ENCODE measurements around the gene TMC3. TPM values are rescaled to one million over a fixed set of nuclear protein-coding genes. Genes with fewer than 3 reads are reported as not detected.

The TMC3 gene
- total RNA-seq, 1 experiment from 2014 or later = not detected

DNA sequence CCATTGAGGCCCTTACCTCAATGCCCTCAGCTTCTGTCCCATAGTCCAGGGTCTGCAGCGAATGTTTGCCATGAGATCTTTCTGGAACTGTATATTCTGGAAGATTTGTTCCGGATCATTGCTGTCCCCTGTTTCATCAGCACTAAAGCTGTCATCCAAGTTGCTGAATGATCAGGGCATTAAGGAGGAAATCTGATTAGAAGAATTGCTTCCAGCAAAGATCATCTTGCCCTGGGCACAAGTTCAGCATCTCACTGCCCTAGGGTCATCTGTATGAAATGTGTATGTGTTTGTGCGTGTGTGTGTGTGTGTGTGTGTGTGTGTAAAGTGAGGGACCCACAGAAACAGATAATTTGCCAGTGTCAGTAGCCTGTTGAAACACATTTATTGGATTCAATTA lies 1.4 kb downstream of the TMC3 start:
- CTCF ChIA-PET = no interaction called here
- Histone ChIP-seq H3K9me3 (ENCODE audit: insufficient read depth, low read depth) (no peaks in the 10 kb centered on the region), H4K20me1 (ENCODE audit: insufficient read depth) (no peaks in the 10 kb centered on the region), H3K4me2 (no peak overlapping the region), H2AFZ (no peak overlapping the region), H3K4me1 (replicated peaks; ENCODE audit: insufficient read depth) (no peaks in the 10 kb centered on the region), H3K79me2 (ENCODE audit: low read depth) (no peaks in the 10 kb centered on the region), H3K9me2 (ENCODE audit: insufficient read depth) (no peaks in the 10 kb centered on the region), H3K27ac (no peak overlapping the region), H3K27me3 (ENCODE audit: insufficient read depth, low read depth) (peaks cover 9% of the 10 kb centered on the region; the same call in 1 of the 2 replicates), H3F3A (ENCODE audit: insufficient read depth, low read depth) (no peaks in the 10 kb centered on the region), H3K4me3 (no peak overlapping the region), H3K36me3 (ENCODE audit: low read depth) (no peaks in the 10 kb centered on the region)
- DNase-seq = no peak
- POLR2A ChIA-PET (ENCODE audit: unreplicated experiment) = no interaction called here
- BruUV-seq (replicated peaks) = no TSS peak
- intact Hi-C loops (cut with micrococcal nuclease; ENCODE audit: unreplicated experiment) = no loop called here
- no peak for TF ChIP-seq EZH2 (IDR thresholded peaks at IDR 0.05; ENCODE audit: low read depth)
- TF ChIP-seq, protein P1, sequence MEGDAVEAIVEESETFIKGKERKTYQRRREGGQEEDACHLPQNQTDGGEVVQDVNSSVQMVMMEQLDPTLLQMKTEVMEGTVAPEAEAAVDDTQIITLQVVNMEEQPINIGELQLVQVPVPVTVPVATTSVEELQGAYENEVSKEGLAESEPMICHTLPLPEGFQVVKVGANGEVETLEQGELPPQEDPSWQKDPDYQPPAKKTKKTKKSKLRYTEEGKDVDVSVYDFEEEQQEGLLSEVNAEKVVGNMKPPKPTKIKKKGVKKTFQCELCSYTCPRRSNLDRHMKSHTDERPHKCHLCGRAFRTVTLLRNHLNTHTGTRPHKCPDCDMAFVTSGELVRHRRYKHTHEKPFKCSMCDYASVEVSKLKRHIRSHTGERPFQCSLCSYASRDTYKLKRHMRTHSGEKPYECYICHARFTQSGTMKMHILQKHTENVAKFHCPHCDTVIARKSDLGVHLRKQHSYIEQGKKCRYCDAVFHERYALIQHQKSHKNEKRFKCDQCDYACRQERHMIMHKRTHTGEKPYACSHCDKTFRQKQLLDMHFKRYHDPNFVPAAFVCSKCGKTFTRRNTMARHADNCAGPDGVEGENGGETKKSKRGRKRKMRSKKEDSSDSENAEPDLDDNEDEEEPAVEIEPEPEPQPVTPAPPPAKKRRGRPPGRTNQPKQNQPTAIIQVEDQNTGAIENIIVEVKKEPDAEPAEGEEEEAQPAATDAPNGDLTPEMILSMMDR (conservative IDR thresholded peaks at IDR 0.05) = no peak

DNA sequence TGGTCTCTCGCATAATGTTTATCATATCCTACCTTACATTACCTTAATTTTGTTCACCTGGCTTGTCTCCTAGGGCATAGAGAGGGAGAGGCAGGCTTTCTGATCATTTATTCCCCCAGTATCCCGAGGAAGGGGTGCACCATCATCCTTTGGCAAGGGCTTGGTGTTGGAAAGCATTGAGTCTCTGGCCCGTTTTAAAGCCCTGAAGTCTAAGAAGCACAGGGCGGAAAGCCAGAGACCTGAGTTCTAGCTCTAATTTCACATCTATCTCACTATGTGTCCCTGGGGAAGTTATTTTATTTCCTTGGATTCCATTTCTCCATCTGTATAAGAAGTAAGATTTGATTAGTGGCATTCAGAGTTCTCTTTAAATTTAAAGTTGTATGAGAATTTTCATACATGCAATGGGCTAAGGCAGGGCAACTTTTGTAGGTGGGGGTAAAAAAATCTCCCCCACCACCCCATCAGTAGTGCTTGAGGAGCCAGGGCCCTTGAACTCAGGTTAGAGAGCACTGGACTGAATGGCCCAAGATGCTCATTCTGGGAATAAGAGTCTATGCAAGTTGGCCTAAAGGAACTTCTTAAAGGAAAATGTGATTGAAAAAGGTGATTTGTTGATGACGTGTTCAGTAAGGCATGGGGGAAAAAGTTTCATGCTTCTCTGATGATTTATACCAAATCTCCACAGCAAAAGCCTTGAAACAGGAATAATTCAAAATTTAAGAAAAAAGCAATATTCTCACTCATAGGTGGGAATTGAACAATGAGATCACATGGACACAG lies 10.1 kb downstream of the TMC3 start:
- Histone ChIP-seq H3F3A (ENCODE audit: insufficient read depth, low read depth) (no peaks in the 10 kb centered on the region), H3K4me2 (no peak overlapping the region), H4K20me1 (ENCODE audit: insufficient read depth) (no peaks in the 10 kb centered on the region; the same call in 1 of the 2 replicates), H2AFZ (no peak overlapping the region), H3K36me3 (ENCODE audit: low read depth) (no peaks in the 10 kb centered on the region), H3K27ac (no peak overlapping the region), H3K9me2 (ENCODE audit: insufficient read depth) (no peaks in the 10 kb centered on the region), H3K4me1 (replicated peaks; ENCODE audit: insufficient read depth) (no peaks in the 10 kb centered on the region), H3K27me3 (ENCODE audit: insufficient read depth, low read depth) (peaks cover 16% of the 10 kb centered on the region; the same call in 1 of the 2 replicates), H3K4me3 (no peak overlapping the region), H3K9me3 (ENCODE audit: insufficient read depth, low read depth) (no peaks in the 10 kb centered on the region), H3K79me2 (ENCODE audit: low read depth) (no peaks in the 10 kb centered on the region)
- no peak for TF ChIP-seq EZH2 (IDR thresholded peaks at IDR 0.05; ENCODE audit: low read depth)
- TF ChIP-seq, protein P1 (conservative IDR thresholded peaks at IDR 0.05) = no peak
- POLR2A ChIA-PET (ENCODE audit: unreplicated experiment) = no interaction called here
- intact Hi-C loops (cut with micrococcal nuclease; ENCODE audit: unreplicated experiment) = no loop called here
- no TSS peak for BruUV-seq (replicated peaks)
- CTCF ChIA-PET = no interaction called here
- no peak for DNase-seq

DNA sequence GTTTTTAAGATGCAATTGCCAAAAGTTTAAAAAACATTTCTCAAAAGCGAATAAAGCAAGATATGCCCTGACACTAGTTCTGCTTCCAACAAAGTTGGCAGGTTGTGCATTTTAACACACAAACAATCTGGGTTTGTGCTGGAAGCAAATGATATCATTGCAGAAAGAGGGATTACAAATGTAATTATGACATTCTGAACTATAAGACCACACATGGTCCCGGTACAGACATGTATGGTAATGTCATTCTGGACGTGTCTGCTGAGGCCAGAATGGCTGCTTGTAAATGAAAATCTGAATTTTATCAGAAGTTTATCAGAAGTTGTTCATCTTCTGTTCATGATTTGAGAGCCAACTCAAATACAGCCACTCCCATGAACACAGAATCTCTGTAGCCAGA lies 10.7 kb downstream of the TMC3 start:
- intact Hi-C loops (cut with micrococcal nuclease; ENCODE audit: unreplicated experiment) = no loop called here
- H3K4me3 ChIP-seq = no peak overlapping the region
- POLR2A ChIA-PET (ENCODE audit: unreplicated experiment) = no interaction called here
- H3K4me2 ChIP-seq = no peak overlapping the region
- H3K27ac ChIP-seq = no peak overlapping the region
- H3F3A ChIP-seq (ENCODE audit: insufficient read depth, low read depth) = no peaks in the 10 kb centered on the region
- CTCF ChIA-PET = no interaction called here
- no peaks in the 10 kb centered on the region for H3K79me2 ChIP-seq (ENCODE audit: low read depth)
- H3K27me3 ChIP-seq (ENCODE audit: insufficient read depth, low read depth) = peaks cover 21% of the 10 kb centered on the region
- no peaks in the 10 kb centered on the region for H3K4me1 ChIP-seq (replicated peaks; ENCODE audit: insufficient read depth)
- DNase-seq = no peak
- H2AFZ ChIP-seq = no peak overlapping the region
- no peaks in the 10 kb centered on the region; the same call in 1 of the 2 replicates for H4K20me1 ChIP-seq (ENCODE audit: insufficient read depth)
- H3K9me3 ChIP-seq (ENCODE audit: insufficient read depth, low read depth) = no peaks in the 10 kb centered on the region
- H3K9me2 ChIP-seq (ENCODE audit: insufficient read depth) = no peaks in the 10 kb centered on the region
- TF ChIP-seq, protein P1 (conservative IDR thresholded peaks at IDR 0.05) = no peak
- TF ChIP-seq EZH2 (IDR thresholded peaks at IDR 0.05; ENCODE audit: low read depth) = no peak
- no TSS peak for BruUV-seq (replicated peaks)
- H3K36me3 ChIP-seq (ENCODE audit: low read depth) = no peaks in the 10 kb centered on the region
